NCI-H2029 (cell line): ENCODE measurements around the gene CCL19.

Experiments
- DNase-seq: peaks from one replicate; lab custom pipeline; 2025; lab: John Stamatoyannopoulos, UW

Gene CCL19

GRCh38 chr9:34694811-34695210 lies 3.7 kb upstream of the CCL19 start:
- DNase-seq: no peak

- DNase-seq: no peak
These were observed 2.5 kb upstream of the CCL19 start for GRCh38 chr9:34693560-34693959.

- DNase-seq: no peak
These were observed 850 bp upstream of the CCL19 start for GRCh38 chr9:34691936-34692315.

- DNase-seq: no peak
These were observed 1.6 kb downstream of the CCL19 start for GRCh38 chr9:34689512-34689911.

GRCh38 chr9:34689116-34689470 lies 2.0 kb downstream of the CCL19 start:
- peak; percentile 45 for DNase-seq

- no peak for DNase-seq
These were observed 2.6 kb downstream of the CCL19 start for GRCh38 chr9:34688329-34689115.

GRCh38 chr9:34687276-34688030 lies 3.6 kb downstream of the CCL19 start:
- no peak for DNase-seq

- no peak for DNase-seq
These were observed 4.3 kb downstream of the CCL19 start for GRCh38 chr9:34686732-34687131.

GRCh38 chr9:34686231-34686630 lies 4.8 kb downstream of the CCL19 start:
- DNase-seq: no peak

GRCh38 chr9:34685591-34685990 lies 5.5 kb downstream of the CCL19 start:
- DNase-seq: no peak

GRCh38 chr9:34684816-34685215 lies 6.3 kb downstream of the CCL19 start:
- DNase-seq: no peak

GRCh38 chr9:34684145-34684544 lies 6.9 kb downstream of the CCL19 start:
- DNase-seq: no peak

GRCh38 chr9:34675869-34676268 lies 15.2 kb downstream of the CCL19 start:
- no peak for DNase-seq

GRCh38 chr9:34675048-34675714 lies 15.9 kb downstream of the CCL19 start:
- peak; percentile 39 for DNase-seq

GRCh38 chr9:34674440-34674839 lies 16.6 kb downstream of the CCL19 start:
- no peak for DNase-seq

GRCh38 chr9:34671307-34671706 lies 19.8 kb downstream of the CCL19 start:
- no peak for DNase-seq

- no peak for DNase-seq
These were observed 21.1 kb downstream of the CCL19 start for GRCh38 chr9:34669809-34670562.

GRCh38 chr9:34665381-34666250 lies 25.5 kb downstream of the CCL19 start:
- DNase-seq: peak; percentile 92

GRCh38 chr9:34665067-34665380 lies 26.1 kb downstream of the CCL19 start:
- DNase-seq: no peak

GRCh38 chr9:34664281-34665066 lies 26.6 kb downstream of the CCL19 start:
- no peak for DNase-seq

- DNase-seq: no peak
These were observed 27.8 kb downstream of the CCL19 start for GRCh38 chr9:34663303-34663605.
